ENCODE measurements around the gene BEND5. TPM values are rescaled to one million over a fixed set of nuclear protein-coding genes. Genes with fewer than 3 reads are reported as not detected.

BEND5 gene, protein sequence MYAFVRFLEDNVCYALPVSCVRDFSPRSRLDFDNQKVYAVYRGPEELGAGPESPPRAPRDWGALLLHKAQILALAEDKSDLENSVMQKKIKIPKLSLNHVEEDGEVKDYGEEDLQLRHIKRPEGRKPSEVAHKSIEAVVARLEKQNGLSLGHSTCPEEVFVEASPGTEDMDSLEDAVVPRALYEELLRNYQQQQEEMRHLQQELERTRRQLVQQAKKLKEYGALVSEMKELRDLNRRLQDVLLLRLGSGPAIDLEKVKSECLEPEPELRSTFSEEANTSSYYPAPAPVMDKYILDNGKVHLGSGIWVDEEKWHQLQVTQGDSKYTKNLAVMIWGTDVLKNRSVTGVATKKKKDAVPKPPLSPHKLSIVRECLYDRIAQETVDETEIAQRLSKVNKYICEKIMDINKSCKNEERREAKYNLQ
- total RNA-seq, result 16.3 TPM

GRCh38 chr1:48776393-48777218, at the start of gene BEND5:
Gene BEND5 (minus strand): TSS chr1:48776891. CDS start chr1:48776831, 60 bp downstream.

All from camera-type eye (tissue), 1 donor.